Osteoblast (primary cell): Measurements from ENCODE around the gene P3R3URF. TPM values are rescaled to one million over a fixed set of nuclear protein-coding genes. Genes with fewer than 3 reads are reported as not detected.

Source experiments
- DNase-seq: peaks from one replicate; pipeline ENCODE4 v3.0.0; 2011; ENCODE audit warnings: low spot score, mixed read lengths; ENCODE audit not compliant: insufficient read length; ENCODE audit errors: missing footprints
- H2AFZ ChIP-seq: 2 replicates; pipeline ENCODE4 v1.6.0; 2011; ENCODE audit warnings: mild to moderate bottlenecking, low read length
- H3K27ac ChIP-seq: 2 replicates; pipeline ENCODE4 v1.5.1; 2011; ENCODE audit warnings: mild to moderate bottlenecking, low read depth, low read length, moderate library complexity
- H3K27me3 ChIP-seq: 2 replicates; pipeline ENCODE4 v1.6.0; 2012; ENCODE audit warnings: mild to moderate bottlenecking, control low read depth, inconsistent platforms, low read length, moderate library complexity; ENCODE audit not compliant: insufficient read depth
- H3K36me3 ChIP-seq: 2 replicates; pipeline ENCODE4 v1.5.1; 2011; ENCODE audit warnings: mild to moderate bottlenecking, low read length, control low read depth, moderate library complexity; ENCODE audit not compliant: insufficient read depth
- H3K4me1 ChIP-seq: 2 replicates; pipeline ENCODE4 v1.5.1; 2011; ENCODE audit warnings: mild to moderate bottlenecking, low read length, control low read depth, moderate library complexity; ENCODE audit not compliant: insufficient read depth
- H3K4me2 ChIP-seq: 2 replicates; pipeline ENCODE4 v1.6.0; 2011; ENCODE audit warnings: mild to moderate bottlenecking, low read length; ENCODE audit not compliant: insufficient read depth
- H3K4me3 ChIP-seq: fragments of 200-600 bp; sonication (generic); 3 replicates; pipeline ENCODE4 v1.5.1; 2012; ENCODE audit warnings: mild to moderate bottlenecking, low read length, inconsistent platforms; ENCODE audit not compliant: insufficient read depth
- H3K79me2 ChIP-seq: 2 replicates; pipeline ENCODE4 v1.6.0; 2012; ENCODE audit warnings: mild to moderate bottlenecking, low read length, control low read depth, inconsistent platforms; ENCODE audit not compliant: insufficient read depth
- H3K9me3 ChIP-seq: 2 replicates; pipeline ENCODE4 v1.5.1; 2011; ENCODE audit warnings: low read depth, low read length, control low read depth
- H4K20me1 ChIP-seq: 2 replicates; pipeline ENCODE4 v1.6.0; 2012; ENCODE audit warnings: mild to moderate bottlenecking, low read length, control low read depth; ENCODE audit not compliant: insufficient read depth
- total RNA-seq: library from RNA; depleted of rRNA; stranded (reverse); fragments of >200 nt; gene quantifications from 2 replicates; pipeline ENCODE4 v1.2.3, GENCODE V29; 2012
- TF ChIP-seq, protein P1 (sequence below): IDR thresholded peaks from 2 replicates; pipeline ENCODE4 v1.5.1; 2011; ENCODE audit warnings: mild to moderate bottlenecking, low read depth, low read length, moderate library complexity; ENCODE audit errors: extremely low read depth

Gene P3R3URF
- total RNA-seq, 1 donor: not detected

- Histone ChIP-seq H3K4me1 (peaks cover 13% of the 10 kb centered on the region), H3K9me3 (no peaks in the 10 kb centered on the region), H3K27ac (no peak overlapping the region), H4K20me1 (no peaks in the 10 kb centered on the region), H3K36me3 (peaks cover 54% of the 10 kb centered on the region), H2AFZ (no peak overlapping the region), H3K79me2 (peaks cover 13% of the 10 kb centered on the region), H3K4me2 (no peak overlapping the region), H3K4me3 (no peak overlapping the region), H3K27me3 (no peaks in the 10 kb centered on the region)
- TF ChIP-seq, protein P1, sequence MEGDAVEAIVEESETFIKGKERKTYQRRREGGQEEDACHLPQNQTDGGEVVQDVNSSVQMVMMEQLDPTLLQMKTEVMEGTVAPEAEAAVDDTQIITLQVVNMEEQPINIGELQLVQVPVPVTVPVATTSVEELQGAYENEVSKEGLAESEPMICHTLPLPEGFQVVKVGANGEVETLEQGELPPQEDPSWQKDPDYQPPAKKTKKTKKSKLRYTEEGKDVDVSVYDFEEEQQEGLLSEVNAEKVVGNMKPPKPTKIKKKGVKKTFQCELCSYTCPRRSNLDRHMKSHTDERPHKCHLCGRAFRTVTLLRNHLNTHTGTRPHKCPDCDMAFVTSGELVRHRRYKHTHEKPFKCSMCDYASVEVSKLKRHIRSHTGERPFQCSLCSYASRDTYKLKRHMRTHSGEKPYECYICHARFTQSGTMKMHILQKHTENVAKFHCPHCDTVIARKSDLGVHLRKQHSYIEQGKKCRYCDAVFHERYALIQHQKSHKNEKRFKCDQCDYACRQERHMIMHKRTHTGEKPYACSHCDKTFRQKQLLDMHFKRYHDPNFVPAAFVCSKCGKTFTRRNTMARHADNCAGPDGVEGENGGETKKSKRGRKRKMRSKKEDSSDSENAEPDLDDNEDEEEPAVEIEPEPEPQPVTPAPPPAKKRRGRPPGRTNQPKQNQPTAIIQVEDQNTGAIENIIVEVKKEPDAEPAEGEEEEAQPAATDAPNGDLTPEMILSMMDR: no peak
- no peak for DNase-seq
Observed at GRCh38 chr1:46193285-46193684, 17.0 kb upstream of the P3R3URF start.

- H3K4me1 ChIP-seq: peaks cover 6% of the 10 kb centered on the region
- no peaks in the 10 kb centered on the region for H3K9me3 ChIP-seq
- DNase-seq: peak; percentile 51
- no peaks in the 10 kb centered on the region for H3K27me3 ChIP-seq
- peaks cover 6% of the 10 kb centered on the region for H3K79me2 ChIP-seq
- TF ChIP-seq, protein P1: no peak
- H3K4me3 ChIP-seq: no peak overlapping the region
- no peak overlapping the region for H2AFZ ChIP-seq
- no peaks in the 10 kb centered on the region for H4K20me1 ChIP-seq
- no peak overlapping the region for H3K4me2 ChIP-seq
- H3K36me3 ChIP-seq: peaks cover 58% of the 10 kb centered on the region
- no peak overlapping the region for H3K27ac ChIP-seq
Observed at GRCh38 chr1:46192171-46192570, 15.9 kb upstream of the P3R3URF start.

GRCh38 chr1:46191033-46191701, 14.9 kb upstream of the P3R3URF start:
- Histone ChIP-seq H3K27ac (peak overlapping the region; percentile 47), H3K79me2 (peaks cover 1% of the 10 kb centered on the region), H3K4me3 (no peak overlapping the region), H3K4me1 (peaks cover 5% of the 10 kb centered on the region), H2AFZ (no peak overlapping the region), H4K20me1 (no peaks in the 10 kb centered on the region), H3K36me3 (peaks cover 49% of the 10 kb centered on the region), H3K27me3 (no peaks in the 10 kb centered on the region), H3K9me3 (no peaks in the 10 kb centered on the region), H3K4me2 (no peak overlapping the region)
- DNase-seq: peak; percentile 88
- TF ChIP-seq, protein P1: no peak

GRCh38 chr1:46190539-46190938, 14.3 kb upstream of the P3R3URF start:
- TF ChIP-seq, protein P1: no peak
- peak; percentile 68 for DNase-seq
- H3K4me1 ChIP-seq: peaks cover 5% of the 10 kb centered on the region
- H3K9me3 ChIP-seq: no peaks in the 10 kb centered on the region
- no peak overlapping the region for H3K4me3 ChIP-seq
- peaks cover 49% of the 10 kb centered on the region for H3K36me3 ChIP-seq
- H4K20me1 ChIP-seq: no peaks in the 10 kb centered on the region
- H3K27me3 ChIP-seq: no peaks in the 10 kb centered on the region
- H3K79me2 ChIP-seq: no peaks in the 10 kb centered on the region
- H3K27ac ChIP-seq: no peak overlapping the region
- H2AFZ ChIP-seq: no peak overlapping the region
- H3K4me2 ChIP-seq: no peak overlapping the region
